Large intestine (tissue), 3 donors: ENCODE measurements around the gene KDM1B. TPM values are rescaled to one million over a fixed set of nuclear protein-coding genes. Genes with fewer than 3 reads are reported as not detected.
"Not testable (repeated sequence)": the region's sequence is repeated elsewhere in the genome, so short reads cannot be mapped to it uniquely, and the experiment has no call there.

ENCODE experiments used
- DNase-seq, 2 donors: peaks; one replicate each; pipeline versions ENCODE4 v3.0.0 to v3.0.0-alpha.2; 2013
- H3K27ac ChIP-seq: one replicate; pipeline ENCODE4 v1.5.1; 2013; ENCODE audit warnings: low read length
- H3K27me3 ChIP-seq: 2 replicates; pipeline ENCODE4 v1.6.1; 2013; ENCODE audit warnings: low read length; ENCODE audit not compliant: control insufficient read depth, insufficient read depth
- H3K36me3 ChIP-seq: 2 replicates; pipeline ENCODE4 v1.6.1; 2013; ENCODE audit warnings: low read length; ENCODE audit not compliant: control insufficient read depth, insufficient read depth
- H3K4me1 ChIP-seq: one replicate; pipeline ENCODE4 v1.6.1; 2013; ENCODE audit warnings: low read length; ENCODE audit not compliant: control insufficient read depth, insufficient read depth
- H3K4me3 ChIP-seq: one replicate; pipeline ENCODE4 v1.5.1; 2013; ENCODE audit warnings: low read length
- H3K9me3 ChIP-seq: one replicate; pipeline ENCODE4 v1.6.1; 2013; ENCODE audit warnings: mild to moderate bottlenecking, low read depth, low read length, moderate library complexity; ENCODE audit not compliant: control insufficient read depth
- WGBS: methylation state at CpG from one replicate; pipeline ENCODE4 v1.1.5; 2013; ENCODE audit warnings: low lambda C conversion rate; ENCODE audit not compliant: insufficient coverage; 5-methylcytosine and 5-hydroxymethylcytosine counted together
- polyA plus RNA-seq: library from polyadenylated mRNA; unstranded; fragments of 120-200 nt; gene quantifications from one replicate; pipeline ENCODE4 v1.2.1, GENCODE V29; 2013

Gene KDM1B
- polyA plus RNA-seq, 1 donor, result 11.4 TPM

DNA sequence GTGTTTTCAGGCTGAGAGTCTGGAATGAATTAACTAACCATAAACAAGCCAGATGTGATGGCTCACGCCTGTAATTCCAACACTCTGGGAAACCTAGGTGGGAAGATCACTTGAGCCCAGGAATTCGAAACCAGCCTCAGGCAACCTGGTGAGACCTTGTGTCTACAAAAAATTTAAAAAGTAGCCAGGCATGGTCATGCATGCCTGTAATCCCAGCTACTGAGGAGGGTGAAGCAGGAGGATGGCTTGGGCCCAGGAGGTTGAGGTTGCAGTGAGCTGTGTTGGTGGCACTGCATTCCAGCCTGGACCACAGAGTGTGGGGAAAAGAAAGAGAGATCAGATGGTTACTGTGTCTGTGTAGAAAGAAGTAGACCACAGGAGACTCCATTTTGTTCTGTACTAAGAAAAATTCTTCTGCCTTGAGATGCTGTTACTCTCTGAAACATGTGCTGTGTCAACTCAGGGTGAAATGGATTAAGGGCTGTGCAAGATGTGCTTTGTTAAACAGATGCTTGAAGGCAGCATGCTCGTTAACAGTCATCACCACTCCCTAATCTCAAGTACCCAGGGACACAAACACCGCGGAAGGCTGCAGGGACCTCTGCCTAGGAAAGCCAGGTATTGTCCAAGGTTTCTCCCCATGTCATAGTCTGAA, 71.4 kb downstream of the KDM1B start:
- whole genome bisulfite sequencing, result no CpG with 5 or more reads among the region's 5 CpGs
- H3K27me3 ChIP-seq, DNase-seq, H3K4me3 ChIP-seq, H3K4me1 ChIP-seq, H3K27ac ChIP-seq, H3K9me3 ChIP-seq: not testable (repeated sequence)
- peaks cover 43% of the 10 kb centered on the region for H3K36me3 ChIP-seq

DNA sequence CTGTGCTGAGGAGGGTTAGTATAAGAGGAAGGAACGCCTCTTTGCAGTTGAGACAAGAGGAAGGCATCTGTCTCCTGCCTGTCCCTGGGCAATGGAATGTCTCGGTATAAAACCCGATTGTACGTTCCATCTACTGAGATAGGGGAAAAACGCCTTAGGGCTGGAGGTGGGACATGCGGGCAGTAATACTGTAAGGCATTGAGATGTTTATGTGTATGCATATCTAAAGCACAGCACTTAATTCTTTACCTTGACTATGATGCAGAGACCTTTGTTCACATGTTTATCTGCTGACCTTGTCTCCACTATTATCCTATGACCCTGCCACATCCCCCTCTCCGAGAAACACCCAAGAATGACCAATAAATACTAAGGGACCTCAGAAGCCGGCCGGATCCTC, 71.9 kb downstream of the KDM1B start:
- H3K4me3 ChIP-seq, DNase-seq, H3K4me1 ChIP-seq, H3K27ac ChIP-seq, H3K27me3 ChIP-seq: not testable (repeated sequence)
- Histone ChIP-seq H3K36me3 (peaks cover 42% of the 10 kb centered on the region), H3K9me3 (peaks cover 10% of the 10 kb centered on the region)
- 100% methylated on average over 2 of the region's 9 CpGs for WGBS

DNA sequence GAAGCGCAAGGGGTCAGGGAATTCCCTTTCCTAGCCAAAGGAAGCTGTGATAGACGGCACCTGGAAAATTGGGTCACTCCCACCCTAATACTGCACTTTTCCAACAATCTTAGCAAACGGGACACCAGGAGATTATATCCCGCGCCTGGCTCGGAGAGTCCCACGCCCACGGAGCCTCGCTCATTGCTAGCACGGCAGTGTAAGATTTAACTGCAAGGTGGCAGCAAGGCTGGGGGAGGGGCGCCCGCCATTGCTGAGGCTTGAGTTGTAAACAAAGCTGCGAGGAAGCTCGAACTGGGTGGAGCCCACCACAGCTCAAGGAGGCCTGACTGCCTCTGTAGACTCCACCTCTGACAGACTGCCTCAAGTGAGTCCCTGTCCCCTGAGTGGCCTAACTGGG, 73.4 kb downstream of the KDM1B start:
- H3K27ac ChIP-seq, H3K4me1 ChIP-seq, DNase-seq, H3K4me3 ChIP-seq, H3K27me3 ChIP-seq: not testable (repeated sequence)
- WGBS, result no CpG with 5 or more reads among the region's 14 CpGs
- Histone ChIP-seq H3K36me3 (peaks cover 43% of the 10 kb centered on the region), H3K9me3 (peaks cover 10% of the 10 kb centered on the region)

DNA sequence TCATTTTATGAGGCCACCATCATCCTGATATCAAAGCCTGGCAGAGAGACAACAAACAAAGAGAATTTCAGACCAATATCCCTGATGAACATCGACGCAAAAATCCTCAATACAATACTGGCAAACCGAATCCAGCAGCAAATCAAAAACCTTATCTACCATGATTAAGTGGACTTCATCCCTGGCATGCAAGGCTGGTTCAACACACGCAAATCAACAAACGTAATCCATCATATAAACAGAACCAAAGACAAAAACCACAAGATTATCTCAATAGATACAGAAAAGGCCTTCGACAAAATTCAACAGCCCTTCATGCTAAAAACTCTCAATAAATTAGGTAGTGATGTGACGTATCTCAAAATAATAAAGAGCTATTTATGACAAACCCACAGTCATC, 76.6 kb downstream of the KDM1B start:
- not testable (repeated sequence) for DNase-seq, H3K27me3 ChIP-seq, H3K4me3 ChIP-seq, H3K27ac ChIP-seq, H3K4me1 ChIP-seq
- WGBS, result 95% methylated on average over 4 of the region's 7 CpGs
- H3K9me3 ChIP-seq, result peaks cover 10% of the 10 kb centered on the region
- H3K36me3 ChIP-seq, result peaks cover 48% of the 10 kb centered on the region

DNA sequence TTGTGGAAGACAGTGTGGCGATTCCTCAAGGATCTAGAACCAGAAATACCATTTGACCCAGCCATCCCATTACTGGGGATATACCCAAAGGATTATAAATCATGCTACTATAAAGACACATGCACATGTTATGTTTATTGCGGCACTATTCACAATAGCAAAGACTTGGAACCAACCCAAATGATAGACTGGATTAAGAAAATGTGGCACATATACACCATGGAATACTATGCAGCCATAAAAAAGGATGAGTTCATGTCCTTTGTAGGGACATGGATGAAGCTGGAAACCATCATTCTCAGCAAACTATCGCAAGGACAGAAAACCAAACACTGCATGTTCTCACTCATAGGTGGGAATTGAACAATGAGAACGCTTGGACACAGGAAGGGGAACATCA, 78.5 kb downstream of the KDM1B start:
- WGBS, result no CpG with 5 or more reads among the region's 4 CpGs
- H3K27ac ChIP-seq, H3K27me3 ChIP-seq, DNase-seq, H3K4me3 ChIP-seq, H3K9me3 ChIP-seq, H3K4me1 ChIP-seq: not testable (repeated sequence)
- H3K36me3 ChIP-seq, result peaks cover 36% of the 10 kb centered on the region

DNA sequence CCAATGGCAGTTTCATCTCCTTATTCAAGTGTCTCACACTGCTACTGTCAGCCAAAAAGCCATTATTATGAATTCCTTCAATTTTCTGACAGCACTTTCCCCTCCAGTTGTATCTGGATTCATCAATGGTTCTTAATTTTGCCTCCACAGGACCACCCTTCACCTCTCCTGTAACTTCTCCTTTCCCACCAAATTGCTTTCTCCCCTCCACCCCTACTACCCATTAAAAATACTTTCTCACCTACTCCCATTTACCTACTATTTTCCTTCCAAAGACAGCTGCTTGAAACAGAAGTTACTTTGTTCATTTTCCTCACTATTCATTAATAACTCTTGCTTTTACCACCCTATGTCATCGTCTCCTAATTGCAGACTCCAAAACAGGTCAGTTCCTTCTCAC, 79.3 kb downstream of the KDM1B start:
- Histone ChIP-seq H3K27ac (no peak overlapping the region), H3K4me1 (no peaks in the 10 kb centered on the region), H3K4me3 (no peak overlapping the region), H3K9me3 (peaks cover 4% of the 10 kb centered on the region), H3K27me3 (no peaks in the 10 kb centered on the region), H3K36me3 (peaks cover 37% of the 10 kb centered on the region)
- 100% methylated on average over 1 of the region's 1 CpG for WGBS
- DNase-seq, result no peak

DNA sequence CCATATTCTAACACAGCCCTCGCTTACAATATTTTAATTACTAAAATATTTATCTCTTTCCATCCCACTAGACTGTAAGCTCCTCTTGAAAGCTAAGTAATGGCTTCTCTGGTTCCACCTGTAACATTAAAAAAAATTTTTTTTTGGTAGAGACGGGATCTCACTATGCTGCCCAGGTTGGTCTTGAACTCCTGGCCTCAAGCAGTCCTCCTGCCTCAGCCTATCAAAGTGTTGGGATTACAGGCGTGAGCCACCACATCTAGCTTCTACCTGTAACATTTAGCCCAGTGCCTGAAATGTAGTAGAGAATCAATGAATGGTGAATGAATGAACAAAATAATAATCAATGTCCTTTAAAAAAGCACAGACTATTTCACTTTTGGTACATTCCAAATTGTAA, 80.3 kb downstream of the KDM1B start:
- Histone ChIP-seq H3K4me1 (no peaks in the 10 kb centered on the region), H3K4me3 (no peak overlapping the region), H3K9me3 (peaks cover 4% of the 10 kb centered on the region), H3K27me3 (no peaks in the 10 kb centered on the region), H3K36me3 (peaks cover 37% of the 10 kb centered on the region), H3K27ac (no peak overlapping the region)
- no CpG with 5 or more reads among the region's 3 CpGs for WGBS
- DNase-seq, result no peak

DNA sequence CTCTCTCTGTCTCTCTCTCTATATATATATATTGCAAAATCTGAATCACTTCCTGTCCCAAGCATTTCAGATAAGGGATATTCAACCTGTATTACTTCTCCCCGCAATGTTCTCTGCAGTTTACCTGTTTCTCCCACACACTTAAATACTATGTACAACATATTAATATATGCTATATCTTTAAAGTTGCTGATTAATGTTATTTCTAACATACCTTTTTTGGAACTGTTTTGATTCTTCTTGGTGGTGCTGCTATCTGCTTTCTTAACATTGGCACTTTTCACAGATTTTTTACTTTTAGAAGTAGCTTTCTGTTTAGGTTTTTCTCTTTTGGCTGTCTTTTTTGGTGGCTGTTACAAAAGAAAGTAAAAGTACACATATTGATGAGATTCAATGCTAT, 81.9 kb downstream of the KDM1B start:
- no peak for DNase-seq
- Histone ChIP-seq H3K4me3 (no peak overlapping the region), H3K27ac (no peak overlapping the region), H3K4me1 (no peaks in the 10 kb centered on the region), H3K27me3 (no peaks in the 10 kb centered on the region), H3K9me3 (no peaks in the 10 kb centered on the region), H3K36me3 (peaks cover 42% of the 10 kb centered on the region)
- WGBS, result no CpG with 5 or more reads among the region's 1 CpG

DNA sequence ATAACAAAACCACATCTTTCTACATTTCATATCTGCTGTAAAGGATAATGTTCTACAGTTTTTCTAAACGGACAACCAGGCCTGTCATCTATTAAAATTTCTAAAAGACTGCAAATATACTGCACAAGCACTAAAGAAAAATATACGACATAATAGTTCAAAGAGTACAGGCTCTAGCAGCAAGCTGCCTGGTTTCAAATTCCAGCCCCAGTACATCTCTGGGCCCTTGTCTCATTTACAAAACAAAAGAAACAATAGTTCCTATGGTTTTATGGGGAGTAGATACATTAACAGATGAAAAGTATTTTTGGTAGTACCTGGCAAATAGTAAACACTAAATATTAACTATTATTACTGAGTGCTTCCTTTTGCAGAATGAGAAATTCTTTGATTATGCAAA, 85.0 kb downstream of the KDM1B start:
- Histone ChIP-seq H3K4me1 (no peaks in the 10 kb centered on the region), H3K4me3 (no peak overlapping the region), H3K9me3 (no peaks in the 10 kb centered on the region), H3K27ac (no peak overlapping the region), H3K36me3 (peaks cover 43% of the 10 kb centered on the region), H3K27me3 (no peaks in the 10 kb centered on the region)
- no peak for DNase-seq
- WGBS, result 80% methylated on average over 1 of the region's 2 CpGs

DNA sequence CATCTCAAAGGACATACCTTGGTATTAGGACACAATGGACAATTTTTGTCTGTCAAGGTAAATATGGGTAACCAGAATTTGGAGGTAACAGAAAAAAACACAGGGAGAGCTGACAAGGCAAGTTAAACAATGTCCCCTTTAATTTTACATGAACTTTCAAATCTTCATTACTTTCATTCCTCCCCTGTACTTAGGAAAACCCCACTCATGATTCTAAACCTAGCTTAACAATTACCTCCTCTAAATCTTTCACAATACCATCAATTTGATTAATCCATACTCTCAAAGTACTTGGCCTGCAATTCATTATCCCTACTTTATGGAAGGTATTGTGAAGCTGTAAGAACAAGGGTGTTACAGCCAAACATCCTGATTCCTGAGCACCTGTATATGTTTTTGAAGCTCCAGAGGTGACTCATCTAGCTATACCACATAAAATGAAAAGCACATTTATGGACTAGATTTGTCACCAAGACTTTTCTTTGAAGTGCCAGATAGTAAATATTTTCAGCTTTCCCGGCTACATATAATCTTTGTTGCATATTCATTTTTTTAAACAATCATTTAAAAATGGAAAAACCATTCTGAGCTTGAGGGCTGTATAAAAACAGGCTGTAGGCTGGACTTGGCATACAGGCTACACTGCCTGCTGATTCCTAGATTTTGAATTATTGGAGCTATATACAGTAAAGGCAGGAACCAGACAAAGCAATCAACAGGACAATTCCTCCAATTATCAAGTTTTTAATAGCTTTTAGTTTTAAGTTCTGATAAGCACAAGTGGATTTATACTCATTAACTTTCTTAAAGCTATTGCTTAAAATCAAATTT, 86.2 kb downstream of the KDM1B start:
- no peak for DNase-seq
- no peak overlapping the region for H3K27ac ChIP-seq
- peaks cover 41% of the 10 kb centered on the region for H3K36me3 ChIP-seq
- no peaks in the 10 kb centered on the region for H3K4me1 ChIP-seq
- no peak overlapping the region for H3K4me3 ChIP-seq
- no CpG with 5 or more reads among the region's 1 CpG for WGBS
- H3K27me3 ChIP-seq, result no peaks in the 10 kb centered on the region
- H3K9me3 ChIP-seq, result no peaks in the 10 kb centered on the region
